Medulla oblongata (tissue), 1 donor: ENCODE measurements around the gene KLHL17.

Experiments used
- DNase-seq: peaks from one replicate; pipeline ENCODE4 v3.0.0-alpha.2; 2015; ENCODE audit errors: extremely low spot score

Gene KLHL17

GRCh38 chr1:950881-951280 lies 9.5 kb upstream of the KLHL17 start:
- no peak for DNase-seq

- no peak for DNase-seq
Measured at GRCh38 chr1:951364-951763, 9.0 kb upstream of the KLHL17 start.

- DNase-seq = no peak
Measured at GRCh38 chr1:952201-952600, 8.2 kb upstream of the KLHL17 start.

- no peak for DNase-seq
Measured at GRCh38 chr1:952603-953002, 7.8 kb upstream of the KLHL17 start.

- DNase-seq = no peak
Measured at GRCh38 chr1:953524-954320, 6.7 kb upstream of the KLHL17 start.

GRCh38 chr1:954927-955326 lies 5.5 kb upstream of the KLHL17 start:
- DNase-seq = no peak

GRCh38 chr1:955474-955873 lies 4.9 kb upstream of the KLHL17 start:
- no peak for DNase-seq

GRCh38 chr1:956636-957035 lies 3.7 kb upstream of the KLHL17 start:
- no peak for DNase-seq

GRCh38 chr1:958823-959730 lies 1.3 kb upstream of the KLHL17 start, which contains the start of gene NOC2L:
NOC2L (minus strand) TSS chr1:959256; CDS start chr1:959240, 16 bp downstream.
- peak; percentile 87 for DNase-seq

GRCh38 chr1:959731-960362 lies 537 bp upstream of the KLHL17 start:
- DNase-seq = no peak

GRCh38 chr1:961132-961669 lies 817 bp downstream of the KLHL17 start:
- no peak for DNase-seq

GRCh38 chr1:962381-963300 lies 2.3 kb downstream of the KLHL17 start:
- no peak for DNase-seq

- no peak for DNase-seq
Measured at GRCh38 chr1:963301-963651, 2.9 kb downstream of the KLHL17 start.

- DNase-seq = no peak
Measured at GRCh38 chr1:963746-964525, 3.6 kb downstream of the KLHL17 start.

GRCh38 chr1:964691-965525 lies 4.5 kb downstream of the KLHL17 start:
- DNase-seq = no peak

GRCh38 chr1:965526-966134 lies 5.2 kb downstream of the KLHL17 start:
- no peak for DNase-seq

GRCh38 chr1:966135-966703 lies 5.8 kb downstream of the KLHL17 start, which contains the start of gene PLEKHN1:
PLEKHN1 (plus strand) TSS chr1:966482; CDS start chr1:966532, 50 bp downstream.
- no peak for DNase-seq

- no peak for DNase-seq
Measured at GRCh38 chr1:966704-967300, 6.4 kb downstream of the KLHL17 start.
